Measurements from ENCODE around the gene LTF.

LTF gene

GRCh38 chr3:46492890-46493547 lies 28.3 kb upstream of the LTF start:
- Histone ChIP-seq H3K9ac (ENCODE audit: insufficient read length) (no peak overlapping the region), H3K36me3 (ENCODE audit: insufficient read depth, low read length) (no peaks in the 10 kb centered on the region), H3K4me3 (no peak overlapping the region), H3K9me3 (ENCODE audit: low read depth, low read length) (no peaks in the 10 kb centered on the region), H3K27ac (no peak overlapping the region)
- TF ChIP-seq EZH2 (IDR thresholded peaks at IDR 0.05) = no peak
- no peak for TF ChIP-seq FOXP2 (optimal IDR thresholded peaks at IDR 0.05; ENCODE audit: control extremely low read depth, extremely low read length, insufficient read depth)
- TF ChIP-seq POLR2AphosphoS5 (IDR thresholded peaks at IDR 0.05; ENCODE audit: borderline replicate concordance, low read depth, low read length) = no peak
- no peak for DNase-seq (ENCODE audit: low read depth, low spot score)

- Histone ChIP-seq H3K4me3 (no peak overlapping the region), H3K9me3 (ENCODE audit: low read depth, low read length) (no peaks in the 10 kb centered on the region), H3K9ac (ENCODE audit: insufficient read length) (no peak overlapping the region), H3K36me3 (ENCODE audit: insufficient read depth, low read length) (no peaks in the 10 kb centered on the region), H3K27ac (no peak overlapping the region)
- TF ChIP-seq EZH2 (IDR thresholded peaks at IDR 0.05) = no peak
- no peak for DNase-seq (ENCODE audit: low read depth, low spot score)
Observed at GRCh38 chr3:46491089-46492070, 26.7 kb upstream of the LTF start.

GRCh38 chr3:46490338-46491084 lies 25.8 kb upstream of the LTF start:
- no peak for TF ChIP-seq EZH2 (IDR thresholded peaks at IDR 0.05)
- TF ChIP-seq FOXP2 (optimal IDR thresholded peaks at IDR 0.05; ENCODE audit: control extremely low read depth, extremely low read length, insufficient read depth) = no peak
- no peak for TF ChIP-seq POLR2AphosphoS5 (IDR thresholded peaks at IDR 0.05; ENCODE audit: borderline replicate concordance, low read depth, low read length)
- Histone ChIP-seq H3K9ac (ENCODE audit: insufficient read length) (no peak overlapping the region), H3K9me3 (ENCODE audit: low read depth, low read length) (no peaks in the 10 kb centered on the region), H3K36me3 (ENCODE audit: insufficient read depth, low read length) (no peaks in the 10 kb centered on the region), H3K27ac (no peak overlapping the region), H3K4me3 (no peak overlapping the region)
- no peak for DNase-seq (ENCODE audit: low read depth, low spot score)

GRCh38 chr3:46489875-46490274 lies 25.2 kb upstream of the LTF start:
- no peaks in the 10 kb centered on the region for H3K36me3 ChIP-seq (ENCODE audit: insufficient read depth, low read length)
- H3K9ac ChIP-seq (ENCODE audit: insufficient read length) = no peak overlapping the region
- H3K27ac ChIP-seq = no peak overlapping the region
- no peak overlapping the region for H3K4me3 ChIP-seq
- TF ChIP-seq FOXP2 (optimal IDR thresholded peaks at IDR 0.05; ENCODE audit: control extremely low read depth, extremely low read length, insufficient read depth) (no peak), EZH2 (IDR thresholded peaks at IDR 0.05) (no peak), POLR2AphosphoS5 (IDR thresholded peaks at IDR 0.05; ENCODE audit: borderline replicate concordance, low read depth, low read length) (no peak)
- DNase-seq (ENCODE audit: low read depth, low spot score) = no peak
- no peaks in the 10 kb centered on the region for H3K9me3 ChIP-seq (ENCODE audit: low read depth, low read length)

GRCh38 chr3:46489381-46489780 lies 24.7 kb upstream of the LTF start:
- Histone ChIP-seq H3K9ac (ENCODE audit: insufficient read length) (no peak overlapping the region), H3K27ac (no peak overlapping the region), H3K4me3 (no peak overlapping the region)

GRCh38 chr3:46488735-46489361 lies 24.1 kb upstream of the LTF start:
- TF ChIP-seq POLR2AphosphoS5 (IDR thresholded peaks at IDR 0.05; ENCODE audit: borderline replicate concordance, low read depth, low read length) (no peak), FOXP2 (optimal IDR thresholded peaks at IDR 0.05; ENCODE audit: control extremely low read depth, extremely low read length, insufficient read depth) (no peak), EZH2 (IDR thresholded peaks at IDR 0.05) (no peak)
- no peaks in the 10 kb centered on the region for H3K9me3 ChIP-seq (ENCODE audit: low read depth, low read length)
- H3K4me3 ChIP-seq = peak overlapping the region; percentile 33; the same call in 1 of the 2 replicates
- DNase-seq (ENCODE audit: low read depth, low spot score) = peak; percentile 37
- H3K36me3 ChIP-seq (ENCODE audit: insufficient read depth, low read length) = no peaks in the 10 kb centered on the region
- H3K27ac ChIP-seq = no peak overlapping the region
- no peak overlapping the region for H3K9ac ChIP-seq (ENCODE audit: insufficient read length)

More at GRCh38 chr3:46489381-46489780, 24.7 kb upstream of the LTF start:
- Histone ChIP-seq H3K9me3 (ENCODE audit: low read depth, low read length) (no peaks in the 10 kb centered on the region), H3K36me3 (ENCODE audit: insufficient read depth, low read length) (no peaks in the 10 kb centered on the region)
- DNase-seq (ENCODE audit: low read depth, low spot score) = no peak
- no peak for TF ChIP-seq POLR2AphosphoS5 (IDR thresholded peaks at IDR 0.05; ENCODE audit: borderline replicate concordance, low read depth, low read length)
- no peak for TF ChIP-seq FOXP2 (optimal IDR thresholded peaks at IDR 0.05; ENCODE audit: control extremely low read depth, extremely low read length, insufficient read depth)
- TF ChIP-seq EZH2 (IDR thresholded peaks at IDR 0.05) = no peak

GRCh38 chr3:46485779-46486175 lies 21.1 kb upstream of the LTF start:
- no peaks in the 10 kb centered on the region for H3K36me3 ChIP-seq (ENCODE audit: insufficient read depth, low read length)
- no peak overlapping the region for H3K27ac ChIP-seq
- H3K9ac ChIP-seq (ENCODE audit: insufficient read length) = no peak overlapping the region
- H3K4me3 ChIP-seq = no peak overlapping the region
- DNase-seq (ENCODE audit: low read depth, low spot score) = no peak
- H3K9me3 ChIP-seq (ENCODE audit: low read depth, low read length) = no peaks in the 10 kb centered on the region
- TF ChIP-seq POLR2AphosphoS5 (IDR thresholded peaks at IDR 0.05; ENCODE audit: borderline replicate concordance, low read depth, low read length) = no peak
- TF ChIP-seq EZH2 (IDR thresholded peaks at IDR 0.05) = no peak
- no peak for TF ChIP-seq FOXP2 (optimal IDR thresholded peaks at IDR 0.05; ENCODE audit: control extremely low read depth, extremely low read length, insufficient read depth)

Data from SK-N-MC (cell line).